ENCODE results near the gene ESR1.

GRCh38 chr6:151885234-151885633 lies 77.8 kb downstream of the ESR1 start:
- TF ChIP-seq CTCF (IDR thresholded peaks at IDR 0.05): no peak
- no peak for TF ChIP-seq POLR2A (IDR thresholded peaks at IDR 0.05)
